Measurements from ENCODE around the gene BRF1.
A peak's percentile ranks its signal among the peaks of the same experiment; 100 is the strongest.
"Not testable (repeated sequence)": the region's sequence is repeated elsewhere in the genome, so short reads cannot be mapped to it uniquely, and the experiment has no call there.

BRF1 gene

DNA sequence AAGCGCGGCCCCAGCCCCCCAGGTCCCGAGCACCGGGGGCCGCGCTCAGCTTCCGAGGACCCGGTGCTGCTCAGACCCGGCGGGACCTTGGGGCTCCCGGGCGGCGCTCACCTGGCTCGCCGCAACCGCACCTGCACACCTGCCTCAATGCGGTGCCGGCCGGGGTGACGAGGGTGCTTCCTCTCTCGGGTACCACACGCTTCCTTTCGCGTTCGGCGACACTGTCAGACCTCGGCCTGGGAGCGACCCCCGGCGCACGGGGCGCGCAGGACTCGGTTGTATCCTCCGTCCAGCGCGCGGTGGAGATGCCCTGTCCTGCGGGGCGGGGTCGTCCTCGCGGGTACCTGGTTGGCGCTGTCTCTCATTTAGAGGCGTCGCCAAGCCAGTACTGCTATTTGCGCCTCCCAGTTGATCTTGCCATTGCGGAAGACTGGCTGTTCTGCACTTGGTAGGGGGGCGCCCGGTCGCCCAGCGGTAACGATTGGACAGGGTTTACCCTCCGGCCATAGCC, 14.5 kb upstream of the BRF1 start:
- peak; percentile 57 for DNase-seq (ENCODE audit: low spot score)

DNA sequence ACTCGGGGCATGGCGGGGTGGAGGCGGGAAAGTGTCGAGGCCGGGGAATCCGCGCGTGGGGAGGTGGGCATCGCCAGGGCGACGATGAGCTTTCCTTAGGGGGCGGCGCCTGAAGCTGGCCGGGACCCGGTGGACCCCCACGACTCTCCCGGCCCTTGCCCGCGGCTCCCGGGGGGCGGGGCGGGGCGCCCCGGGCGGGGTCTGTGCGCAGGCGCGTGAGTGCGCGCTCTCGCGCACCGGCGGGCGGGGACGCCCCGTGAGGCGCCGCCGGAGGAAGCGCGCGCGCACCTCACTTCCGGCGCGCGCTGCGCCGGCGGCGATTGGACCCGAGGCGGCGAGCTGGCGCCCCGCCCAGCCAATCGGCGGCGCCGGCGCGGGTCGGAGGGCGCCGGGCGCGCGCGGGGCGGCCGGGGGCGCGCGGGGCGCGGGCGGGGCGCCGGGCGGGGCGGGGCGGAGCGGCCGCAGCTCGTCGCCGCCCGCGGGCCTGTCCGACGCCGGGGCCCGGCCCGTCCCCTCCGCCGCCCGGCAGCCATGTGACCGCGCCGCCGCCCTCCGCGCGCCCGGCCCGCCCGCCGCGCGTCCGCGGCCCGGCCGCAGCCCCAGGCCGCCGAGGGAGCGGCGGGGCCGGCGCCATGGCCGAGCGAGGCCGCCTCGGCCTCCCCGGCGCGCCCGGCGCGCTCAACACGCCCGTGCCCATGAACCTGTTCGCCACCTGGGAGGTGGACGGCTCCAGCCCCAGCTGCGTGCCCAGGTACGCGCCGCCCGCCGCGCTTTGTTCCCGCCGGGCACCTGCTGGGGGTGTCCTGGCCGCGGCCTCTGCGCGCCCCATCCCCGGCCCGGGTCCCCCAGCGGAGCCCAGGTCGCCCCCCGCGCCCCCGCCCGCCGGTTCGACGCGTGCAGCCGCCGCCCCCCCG, 13.7 kb upstream of the BRF1 start, which contains the start of gene PACS2:
TSS of gene PACS2 (plus strand) at position 462 of the 914 bp plus-strand sequence. CDS start at position 633, 171 bp downstream.
- peak; percentile 100 for DNase-seq (ENCODE audit: low spot score)

DNA sequence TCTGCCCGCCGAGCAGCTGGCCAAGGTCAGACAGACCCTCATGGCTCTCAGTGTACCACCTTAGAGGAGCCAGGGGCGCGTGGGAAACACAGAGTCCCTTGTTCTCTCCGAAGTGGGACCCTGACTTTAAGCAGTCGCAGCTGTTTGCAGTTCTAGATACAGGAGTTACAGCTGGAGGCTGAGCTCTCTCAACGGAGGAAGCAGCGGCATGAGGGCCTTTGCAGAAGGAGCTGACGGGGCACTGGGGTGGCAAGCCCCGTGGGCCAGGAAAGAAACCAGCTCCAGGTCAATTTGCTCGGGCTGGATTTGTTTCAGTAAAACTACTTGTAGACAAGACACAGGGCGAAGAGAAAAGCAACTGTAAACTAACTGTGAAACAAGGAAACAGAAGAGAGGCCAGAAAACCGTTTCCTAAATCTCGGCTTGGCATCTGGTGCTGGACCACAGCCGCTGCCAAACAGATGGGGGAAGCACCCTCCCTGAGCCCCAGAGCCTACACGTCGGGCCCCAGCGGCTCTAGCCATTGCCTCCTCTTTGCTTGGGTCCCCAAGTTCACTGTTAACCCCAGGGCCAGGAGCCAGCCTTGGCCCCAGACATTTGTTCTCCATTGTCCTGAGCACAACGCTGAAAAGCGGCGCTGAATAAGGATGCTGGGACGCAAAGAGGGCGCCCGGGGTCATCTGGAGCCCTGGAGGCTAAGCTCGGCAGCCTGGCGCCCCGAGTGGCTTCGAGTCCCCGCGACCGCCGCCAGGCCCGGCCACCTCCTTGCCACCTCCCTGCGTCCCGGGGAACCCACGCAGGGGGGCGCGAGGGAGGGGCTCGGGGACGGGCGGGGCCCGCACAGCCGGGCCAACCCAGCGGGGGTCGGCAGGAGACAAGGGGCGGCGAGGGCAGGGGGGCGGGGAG, 12.8 kb upstream of the BRF1 start:
- DNase-seq (ENCODE audit: low spot score): peak; percentile 29

DNA sequence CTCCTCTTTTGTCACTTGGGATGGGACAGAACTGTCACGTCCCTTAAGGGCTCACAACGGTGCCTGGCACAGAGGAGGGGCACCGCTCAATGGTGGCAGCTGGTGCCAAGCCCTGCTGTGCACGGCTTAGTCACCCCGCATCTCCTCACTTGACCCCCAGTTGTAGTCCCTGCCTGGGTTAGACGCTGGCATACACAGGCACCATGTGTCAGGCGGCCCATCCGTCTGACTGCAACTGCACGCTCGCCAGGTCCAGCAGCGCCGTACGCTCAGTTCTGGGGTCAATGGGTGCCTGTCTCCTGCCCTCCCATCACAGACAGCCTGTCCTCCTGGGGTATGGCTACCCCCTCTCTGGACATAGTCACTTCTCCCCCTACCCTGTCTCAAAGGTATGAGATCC, 12.2 kb upstream of the BRF1 start:
- DNase-seq (ENCODE audit: low spot score): peak; percentile 16

DNA sequence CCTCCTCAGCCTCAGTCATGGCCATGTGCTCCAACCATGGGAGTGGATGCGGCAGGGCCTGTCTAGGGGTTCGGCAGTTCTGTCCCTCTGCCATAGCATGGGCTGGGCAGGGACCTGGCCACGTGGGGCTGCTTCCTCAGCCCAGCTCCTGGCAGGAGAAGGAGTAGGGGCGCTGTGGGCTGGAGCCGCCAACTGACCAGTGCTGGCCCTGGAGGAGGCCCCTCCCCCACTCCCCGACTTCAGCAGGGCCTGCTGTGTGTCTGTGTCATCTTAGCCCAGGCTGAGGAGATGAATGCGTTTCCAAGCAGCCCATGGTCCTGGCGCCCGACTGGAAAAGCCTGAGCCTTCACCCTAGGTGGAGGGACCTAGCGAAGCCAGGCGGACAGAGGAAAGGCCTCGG, 11.0 kb upstream of the BRF1 start:
- DNase-seq (ENCODE audit: low spot score): no peak

DNA sequence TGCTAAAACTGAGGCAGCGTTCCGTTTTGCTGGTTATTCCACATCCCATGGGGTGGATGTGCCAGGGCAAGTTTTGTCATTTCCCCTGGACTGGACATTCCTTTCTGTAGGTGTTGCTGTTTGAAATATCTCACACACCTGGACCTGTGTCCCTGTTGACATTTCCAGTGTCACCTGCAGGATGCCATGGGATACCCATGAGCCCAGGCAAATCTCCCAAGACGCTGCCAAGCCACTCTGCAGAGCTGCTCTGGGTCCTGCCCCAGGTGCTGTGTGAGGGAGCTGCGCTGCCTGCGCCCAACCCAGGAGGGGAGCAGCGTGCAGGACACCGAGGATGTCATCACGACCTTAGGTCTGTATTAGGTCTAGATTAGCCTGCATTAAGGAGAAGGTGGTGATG, 8.6 kb upstream of the BRF1 start:
- DNase-seq (ENCODE audit: low spot score): no peak

DNA sequence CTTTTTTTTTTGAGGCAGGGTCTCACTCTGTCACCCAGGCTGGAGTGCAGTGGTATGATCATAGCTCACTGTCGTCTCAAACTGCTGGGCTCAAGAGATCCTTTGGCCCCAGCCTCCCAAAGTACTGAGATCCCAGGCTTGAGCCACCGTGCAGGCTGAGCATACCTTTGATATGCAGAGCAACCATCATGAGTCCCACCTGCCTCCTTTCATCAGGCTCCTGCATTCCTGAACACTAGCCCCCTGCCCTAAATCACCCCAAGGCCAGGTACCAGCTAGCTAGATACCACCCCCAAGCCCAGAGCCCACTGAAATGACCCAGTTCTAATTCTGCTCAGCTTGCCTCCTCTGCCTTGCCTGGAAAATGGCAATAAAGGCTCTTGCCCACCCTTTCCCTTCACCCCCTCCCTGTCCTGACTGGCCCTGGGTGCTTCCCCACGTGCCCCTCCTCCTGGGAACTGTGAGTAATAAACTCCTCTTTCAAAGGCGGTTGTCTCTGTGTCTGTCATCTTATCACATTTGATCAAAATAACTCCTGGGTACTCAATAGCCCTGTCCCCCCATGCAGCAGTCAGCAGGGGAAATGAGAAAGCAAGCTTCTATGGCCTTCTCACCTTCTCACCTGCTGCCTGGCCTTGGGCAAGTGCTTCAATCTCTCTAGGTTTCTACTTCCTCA, 6.4 kb upstream of the BRF1 start:
- no peak for DNase-seq (ENCODE audit: low spot score)

DNA sequence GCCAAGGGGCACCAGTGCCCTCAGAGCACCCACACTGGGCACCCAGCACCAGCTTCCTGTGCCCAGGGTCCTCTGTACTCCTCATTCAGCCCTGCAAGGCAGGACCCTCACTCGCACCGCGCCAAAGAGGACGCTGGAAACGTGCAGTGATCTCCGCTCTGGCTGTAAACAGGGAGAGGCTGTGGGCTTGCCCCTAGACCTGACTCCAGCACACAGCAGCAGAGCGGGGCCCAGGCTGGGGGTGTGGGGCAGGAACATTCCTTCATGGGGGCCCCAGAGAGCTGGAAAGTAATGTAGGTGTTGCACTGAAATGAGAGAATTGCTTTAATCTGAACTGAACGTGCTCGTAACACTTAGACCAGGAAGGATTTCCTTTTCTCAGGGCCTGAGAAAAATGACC, 5.0 kb upstream of the BRF1 start:
- no peak for DNase-seq (ENCODE audit: low spot score)

DNA sequence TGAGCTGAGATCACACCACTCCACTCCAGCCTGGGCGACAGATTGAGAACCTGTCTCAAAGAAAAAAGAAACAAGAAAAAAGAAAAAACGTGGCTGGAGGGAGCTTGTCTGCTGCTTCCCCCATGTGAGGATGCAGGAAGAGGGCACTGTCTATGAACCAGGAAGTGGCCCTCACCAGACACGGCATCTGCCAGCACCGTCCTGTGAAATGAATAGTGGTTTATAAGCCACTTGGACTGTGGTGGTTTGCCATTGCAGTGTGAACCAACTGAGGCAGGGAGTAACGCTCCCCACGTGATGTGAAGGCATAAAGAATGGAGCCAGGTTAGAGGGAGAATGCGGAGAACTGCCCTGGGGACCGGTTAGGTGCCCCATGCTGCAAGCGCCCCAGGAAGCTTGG, 4.5 kb upstream of the BRF1 start:
- DNase-seq (ENCODE audit: low spot score): no peak

DNA sequence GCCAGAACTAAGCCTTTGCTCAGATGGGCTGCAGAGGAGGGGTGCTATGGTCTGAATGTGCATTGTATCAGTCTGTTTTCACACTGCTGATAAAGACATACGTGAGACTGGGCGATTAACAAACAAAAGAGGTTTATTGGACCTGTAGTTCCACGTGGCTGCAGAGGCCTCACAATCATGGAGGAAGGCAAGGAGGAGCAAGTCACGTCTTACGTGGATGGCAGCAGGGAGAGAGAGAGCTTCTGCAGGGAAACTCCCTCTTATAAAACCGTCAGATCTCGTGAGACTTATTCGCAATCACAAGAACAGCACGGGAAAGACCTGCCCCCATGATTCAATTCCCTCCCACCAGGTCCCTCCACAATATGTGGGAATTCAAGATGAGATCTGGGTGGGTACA, 3.8 kb upstream of the BRF1 start:
- DNase-seq (ENCODE audit: low spot score): no peak

DNA sequence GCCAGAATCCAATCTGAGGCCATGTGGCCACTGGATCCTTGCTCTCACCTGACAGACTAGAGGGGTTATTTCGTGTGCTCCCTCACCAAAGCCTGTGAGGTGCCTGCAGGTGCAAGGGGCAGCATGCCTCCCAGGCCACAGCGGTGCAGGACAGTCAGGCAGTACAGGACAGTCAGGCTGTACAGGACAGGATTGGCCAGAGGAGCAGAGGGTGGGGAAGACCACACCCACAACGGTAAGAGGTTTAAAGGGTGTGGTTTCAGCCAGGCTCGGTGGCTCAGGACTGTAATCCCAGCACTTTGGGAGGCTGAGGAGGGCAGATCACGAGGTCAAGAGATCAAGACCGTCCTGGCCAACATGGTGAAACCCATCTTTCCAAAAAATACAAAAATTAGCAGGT, 3.1 kb upstream of the BRF1 start:
- DNase-seq (ENCODE audit: low spot score): peak; percentile 24

DNA sequence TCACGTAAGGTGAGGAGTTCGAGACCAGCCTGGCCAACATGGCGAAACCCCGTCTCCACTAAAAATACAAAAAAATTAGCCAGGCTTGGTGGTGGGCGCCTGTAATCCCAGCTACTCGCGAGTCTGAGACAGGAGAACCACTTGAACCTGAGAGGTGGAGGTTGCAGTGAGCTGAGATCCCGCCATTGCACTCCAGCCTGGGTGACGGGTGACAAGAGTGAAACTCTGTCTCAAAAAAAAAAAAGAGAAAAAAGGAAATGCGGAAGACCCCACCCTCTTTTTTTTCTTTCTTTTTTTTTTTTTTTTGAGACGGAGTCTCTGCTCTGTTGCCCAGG, 1.1 kb upstream of the BRF1 start:
- not testable (repeated sequence) for DNase-seq (ENCODE audit: low spot score)

DNA sequence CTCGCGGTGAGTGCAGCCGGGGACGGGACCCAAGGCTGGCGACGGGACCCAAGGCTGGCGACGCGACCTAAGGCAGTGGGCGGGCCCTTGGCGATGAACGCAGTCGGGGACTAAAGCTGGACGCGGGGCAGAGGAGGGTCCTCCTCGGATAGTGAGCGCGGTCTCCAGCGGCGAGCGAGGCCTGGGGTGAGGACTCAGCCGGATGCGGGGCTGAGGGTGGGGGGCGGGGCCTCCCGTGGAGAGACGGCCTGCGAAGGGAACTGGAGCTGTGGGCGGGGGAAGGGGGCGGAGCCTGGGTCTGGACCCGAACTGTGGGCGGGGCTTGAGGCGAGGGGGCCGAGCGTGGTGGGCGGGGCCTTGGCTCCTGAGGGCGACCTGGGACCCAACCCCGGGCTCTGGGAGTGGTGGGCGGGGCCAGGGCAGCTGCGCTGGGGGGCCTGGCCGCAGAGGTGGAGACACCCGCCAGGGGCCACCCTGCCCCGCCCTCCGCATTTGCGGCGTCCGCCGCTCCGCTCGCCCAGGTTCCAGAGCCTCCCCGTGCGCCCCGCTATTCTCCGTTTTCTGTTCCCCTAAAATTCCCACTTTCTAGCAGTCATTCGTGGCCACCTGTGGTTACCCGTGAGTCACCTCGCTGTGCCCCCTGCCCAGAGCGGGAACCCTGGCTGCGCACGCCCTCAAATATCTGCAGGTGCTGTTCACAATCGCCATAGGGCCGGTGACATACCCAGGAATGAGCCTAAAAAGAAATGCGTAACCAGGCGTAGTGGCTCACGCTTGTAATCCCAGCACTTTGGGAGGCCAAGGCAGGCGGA, 508 bp upstream of the BRF1 start:
- DNase-seq (ENCODE audit: low spot score): peak; percentile 99

DNA sequence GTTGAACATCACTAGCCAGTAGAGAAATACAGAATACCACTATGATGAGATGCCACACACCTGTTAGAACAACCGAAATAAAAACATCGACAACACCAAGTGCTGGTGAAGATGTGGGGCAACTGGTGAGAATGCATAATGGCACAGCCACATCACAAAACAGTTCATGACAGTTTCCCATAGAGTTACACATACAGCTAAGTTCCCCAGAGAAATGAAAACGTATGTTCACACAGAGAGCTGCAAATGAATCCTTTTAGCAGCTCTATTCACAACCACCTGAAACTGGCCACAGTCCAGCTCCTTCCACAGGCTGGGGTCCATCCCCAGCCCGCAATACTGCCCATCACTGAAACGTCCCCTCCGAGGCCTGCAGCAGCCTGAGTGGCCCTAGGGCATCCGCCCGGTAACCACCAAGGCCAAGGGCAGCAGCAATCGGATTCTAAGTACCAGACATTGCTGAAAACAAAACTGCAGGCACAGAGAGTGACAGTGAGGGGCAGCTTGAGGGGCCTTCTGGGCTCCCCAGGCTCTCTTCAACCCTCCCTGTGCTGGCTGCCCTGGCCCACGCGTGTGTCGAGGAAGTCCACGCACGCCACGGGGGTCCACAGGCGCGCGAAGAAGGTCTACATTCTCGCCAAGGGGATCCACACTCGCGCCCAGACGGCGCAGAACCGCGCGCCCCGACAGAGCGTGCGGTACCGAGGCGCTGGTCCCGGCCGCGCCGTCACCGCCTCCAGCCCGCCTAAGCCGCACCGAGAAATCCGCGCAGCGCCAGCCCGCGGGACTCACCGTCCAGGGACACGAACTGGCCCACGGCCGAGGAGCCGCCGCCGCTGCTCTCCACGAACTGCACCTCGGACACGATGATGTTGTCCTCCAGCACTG, 903 bp downstream of the BRF1 start:
- peak; percentile 65 for DNase-seq (ENCODE audit: low spot score)

DNA sequence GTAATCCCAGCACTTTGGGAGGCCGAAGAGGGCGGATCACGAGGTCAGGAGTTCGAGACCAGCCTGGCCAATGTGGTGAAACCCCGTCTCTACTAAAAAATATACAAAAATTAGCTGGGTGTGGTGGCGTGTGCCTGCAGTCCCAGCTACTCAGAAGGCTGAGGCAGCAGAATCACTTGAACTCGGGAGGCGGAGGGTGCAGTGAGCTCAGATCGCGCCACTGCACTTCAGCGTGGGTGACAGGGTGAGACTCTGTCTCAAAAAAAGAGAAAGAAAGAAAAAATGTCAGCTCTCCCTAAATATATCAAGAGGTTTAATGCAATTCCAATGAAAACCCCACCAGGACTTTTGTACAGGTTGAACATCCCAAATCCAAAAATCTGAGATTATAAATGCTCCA, 3.5 kb downstream of the BRF1 start:
- not testable (repeated sequence) for DNase-seq (ENCODE audit: low spot score)

DNA sequence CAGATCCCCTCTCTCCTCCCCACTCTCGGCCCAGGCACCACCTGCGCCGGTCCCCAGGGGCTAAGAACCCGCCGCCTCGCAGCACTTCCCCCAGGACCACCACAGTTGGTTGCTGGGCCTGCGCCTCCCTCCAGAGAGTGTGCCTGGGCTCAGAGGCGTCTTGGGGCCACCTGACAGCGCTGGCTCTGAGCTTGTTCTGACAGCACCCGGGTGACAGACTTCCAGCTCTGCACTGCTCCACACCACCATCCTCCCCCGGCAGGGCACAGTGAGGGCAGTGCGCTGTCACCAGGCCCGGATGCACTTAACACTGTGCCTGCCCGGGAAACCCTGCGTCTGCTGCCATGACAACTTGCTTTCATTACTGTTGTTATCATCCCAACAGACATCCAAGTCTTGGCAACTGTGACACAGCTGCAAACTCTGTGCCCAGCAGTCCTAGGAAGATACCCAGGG, 6.6 kb downstream of the BRF1 start:
- peak; percentile 37 for DNase-seq (ENCODE audit: low spot score)

DNA sequence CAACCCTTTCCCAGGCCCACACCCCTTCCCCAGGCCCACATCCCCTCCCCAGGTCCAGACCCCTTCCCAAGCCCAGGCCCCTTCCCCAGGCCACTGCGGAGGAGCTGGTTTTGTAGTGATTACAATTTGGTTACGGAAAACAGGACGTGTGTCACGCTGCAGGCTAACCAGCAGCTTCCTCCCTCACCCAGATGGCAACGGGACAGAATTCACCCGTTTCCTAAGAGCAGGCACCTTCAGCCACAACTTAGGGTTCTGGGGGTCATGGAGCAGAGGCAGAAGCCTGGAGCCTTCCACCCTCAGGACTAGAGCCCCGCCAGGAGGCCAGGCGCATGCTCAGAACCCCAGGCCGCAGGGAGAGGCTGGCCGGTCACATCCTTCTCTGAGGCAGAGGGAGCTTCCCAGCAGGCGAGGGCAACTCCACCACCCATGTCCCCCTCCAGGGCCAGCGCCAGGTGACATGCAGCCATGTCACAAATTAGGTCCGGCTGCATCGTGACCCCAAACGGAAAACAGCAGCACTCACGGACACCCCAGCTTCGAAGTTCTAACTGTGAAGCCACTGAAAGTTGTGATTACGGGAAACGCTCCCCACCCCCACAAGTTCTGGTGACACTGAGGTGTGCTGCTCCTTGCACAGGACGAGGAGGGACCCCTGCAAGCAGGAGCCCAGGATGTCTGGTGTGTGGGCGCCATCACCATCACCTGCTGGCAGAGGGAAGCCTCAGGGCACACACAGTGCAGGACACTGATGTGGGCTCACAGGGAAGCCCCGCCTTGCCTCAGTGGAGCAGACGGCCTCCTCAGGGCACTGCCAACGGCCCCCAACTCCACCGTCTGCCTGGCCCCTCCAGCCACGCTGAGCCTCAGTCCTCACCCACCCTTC, 7.7 kb downstream of the BRF1 start:
- DNase-seq (ENCODE audit: low spot score): peak; percentile 6

DNA sequence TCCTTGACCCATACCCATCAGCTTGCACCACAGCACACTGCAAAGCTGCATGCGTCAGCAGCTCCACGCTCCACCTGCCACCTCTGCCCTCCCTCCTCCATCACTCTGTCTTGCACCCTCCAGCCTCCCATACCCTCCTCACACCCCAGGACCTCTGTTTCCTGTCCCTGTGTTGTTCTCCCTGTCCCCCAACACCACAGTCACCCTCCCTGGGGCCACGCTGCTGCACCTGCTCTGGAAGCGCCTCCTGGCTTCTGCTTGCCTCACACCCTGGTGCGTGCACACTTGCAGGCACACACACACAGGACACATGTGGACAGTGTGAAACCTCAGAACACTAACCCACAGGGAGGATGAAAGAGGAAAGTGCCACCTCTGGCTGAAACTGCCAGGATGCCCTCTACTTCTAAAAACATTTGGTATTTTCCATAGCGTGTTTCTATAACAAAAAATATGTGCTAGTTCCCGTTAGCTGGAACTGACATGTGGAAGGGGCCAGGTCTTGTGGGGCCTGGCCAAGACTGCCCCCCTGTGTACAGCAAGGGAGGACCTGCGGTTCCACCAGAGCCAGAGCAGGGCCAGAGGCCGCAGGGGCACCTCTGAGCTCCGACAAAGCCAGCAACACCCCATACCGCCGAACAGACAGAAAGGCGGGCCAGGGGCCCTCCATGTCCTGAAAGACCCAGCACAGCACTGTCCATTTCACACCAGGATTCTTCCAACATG, 10.0 kb downstream of the BRF1 start:
- DNase-seq (ENCODE audit: low spot score): no peak
